ENCODE data around the gene KIAA0319L.

The KIAA0319L gene

DNA sequence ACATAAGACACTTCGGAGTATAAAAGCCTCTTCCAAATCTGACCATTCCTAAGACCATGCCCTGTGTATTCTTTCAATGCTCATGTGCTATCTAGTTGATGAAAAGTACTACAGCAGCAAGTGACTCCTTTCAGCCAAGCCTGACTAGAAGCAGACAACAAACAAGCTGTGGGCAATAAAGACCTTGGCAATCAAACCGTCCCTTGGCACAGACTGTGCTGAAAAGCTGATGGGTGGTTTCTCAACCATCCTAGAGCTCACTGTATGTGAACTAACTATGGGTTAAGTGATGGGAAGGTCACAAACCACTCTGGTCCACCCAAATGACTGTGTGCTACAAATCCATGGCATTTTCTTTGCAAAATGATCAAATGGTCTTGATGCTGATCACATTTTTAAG is 94.0 kb downstream of the KIAA0319L start:
- DNase-seq (ENCODE audit: low spot score) = no peak
- in situ Hi-C loops (cut with MboI; ENCODE audit: low pct_unique_long_range_greater_than_20kb, low sequenced_read_pairs, unreplicated experiment) = no loop called here
- TF ChIP-seq, protein P1, sequence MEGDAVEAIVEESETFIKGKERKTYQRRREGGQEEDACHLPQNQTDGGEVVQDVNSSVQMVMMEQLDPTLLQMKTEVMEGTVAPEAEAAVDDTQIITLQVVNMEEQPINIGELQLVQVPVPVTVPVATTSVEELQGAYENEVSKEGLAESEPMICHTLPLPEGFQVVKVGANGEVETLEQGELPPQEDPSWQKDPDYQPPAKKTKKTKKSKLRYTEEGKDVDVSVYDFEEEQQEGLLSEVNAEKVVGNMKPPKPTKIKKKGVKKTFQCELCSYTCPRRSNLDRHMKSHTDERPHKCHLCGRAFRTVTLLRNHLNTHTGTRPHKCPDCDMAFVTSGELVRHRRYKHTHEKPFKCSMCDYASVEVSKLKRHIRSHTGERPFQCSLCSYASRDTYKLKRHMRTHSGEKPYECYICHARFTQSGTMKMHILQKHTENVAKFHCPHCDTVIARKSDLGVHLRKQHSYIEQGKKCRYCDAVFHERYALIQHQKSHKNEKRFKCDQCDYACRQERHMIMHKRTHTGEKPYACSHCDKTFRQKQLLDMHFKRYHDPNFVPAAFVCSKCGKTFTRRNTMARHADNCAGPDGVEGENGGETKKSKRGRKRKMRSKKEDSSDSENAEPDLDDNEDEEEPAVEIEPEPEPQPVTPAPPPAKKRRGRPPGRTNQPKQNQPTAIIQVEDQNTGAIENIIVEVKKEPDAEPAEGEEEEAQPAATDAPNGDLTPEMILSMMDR (IDR thresholded peaks at IDR 0.05; ENCODE audit: extremely low read depth, insufficient read depth, missing control alignments) = no peak

DNA sequence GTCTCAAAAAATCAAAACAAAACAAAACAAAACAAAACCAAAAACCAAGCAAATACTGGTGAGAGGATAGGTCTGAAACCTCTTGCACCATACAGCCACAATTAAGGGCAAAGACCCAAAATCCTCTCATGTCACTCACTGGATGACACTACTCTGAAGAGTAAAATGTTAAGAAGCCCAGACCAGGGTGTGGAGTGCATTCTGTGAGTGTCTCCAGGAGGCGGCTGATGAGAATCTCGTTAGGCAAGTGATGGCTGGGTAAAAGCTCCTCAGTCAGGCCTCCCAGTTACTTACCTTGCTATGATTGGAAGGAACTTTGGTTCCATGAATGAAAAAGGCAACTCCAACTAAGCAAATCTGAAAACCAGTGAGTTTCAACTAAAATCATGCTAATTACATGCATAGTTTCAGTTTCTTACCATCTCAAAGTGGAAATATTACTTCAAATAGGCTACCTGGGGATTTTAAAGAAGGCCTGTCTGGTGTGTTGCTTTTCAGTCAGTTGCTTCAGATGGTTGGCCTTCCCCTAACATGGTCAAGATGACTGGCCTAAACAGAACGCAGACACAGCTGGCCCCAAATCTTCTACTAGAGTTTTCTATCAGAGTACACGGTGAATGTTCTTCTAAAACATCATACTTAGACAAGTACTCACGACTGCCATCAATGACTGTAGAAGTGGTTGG is 95.1 kb downstream of the KIAA0319L start:
- in situ Hi-C loops (cut with MboI; ENCODE audit: low pct_unique_long_range_greater_than_20kb, low sequenced_read_pairs, unreplicated experiment) = no loop called here
- DNase-seq (ENCODE audit: low spot score) = peak; percentile 57
- TF ChIP-seq, protein P1 (IDR thresholded peaks at IDR 0.05; ENCODE audit: extremely low read depth, insufficient read depth, missing control alignments) = no peak

DNA sequence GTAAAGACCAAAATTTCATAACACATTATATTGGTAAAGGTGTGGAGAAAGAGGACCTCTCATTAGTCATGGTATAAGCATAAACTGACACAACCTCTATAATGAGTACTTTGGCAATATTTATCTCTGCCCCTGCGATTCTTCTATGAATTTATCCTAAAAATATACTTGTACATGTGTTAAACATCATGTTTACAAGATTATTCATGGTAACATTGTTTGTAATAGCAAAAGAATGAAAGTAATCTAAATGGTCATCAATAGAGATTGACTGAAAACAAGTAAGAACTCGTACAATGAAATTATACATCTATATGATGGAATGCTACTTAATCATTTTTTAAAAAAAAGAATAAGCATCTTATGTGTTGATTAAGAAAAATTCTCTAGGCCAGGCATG is 96.4 kb downstream of the KIAA0319L start:
- no peak for DNase-seq (ENCODE audit: low spot score)
- in situ Hi-C loops (cut with MboI; ENCODE audit: low pct_unique_long_range_greater_than_20kb, low sequenced_read_pairs, unreplicated experiment) = no loop called here

DNA sequence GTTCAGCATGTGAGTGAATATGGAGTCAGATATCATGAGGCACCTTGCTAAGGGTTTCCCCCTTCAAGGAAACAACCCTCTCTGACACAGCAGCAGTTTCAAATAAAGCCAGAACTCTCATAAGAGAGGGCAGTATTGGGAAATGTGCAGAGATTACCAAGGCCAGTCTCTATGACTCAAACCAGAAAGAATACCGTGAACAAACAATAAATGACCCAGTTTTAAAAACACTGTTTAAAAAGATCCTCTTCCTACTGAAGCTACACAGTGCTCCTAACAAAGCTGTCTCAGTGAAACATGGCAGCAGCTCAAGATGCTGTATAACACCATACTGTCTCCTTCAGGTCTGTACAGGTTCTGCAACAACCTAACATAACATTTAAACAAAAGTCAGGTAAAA is 102.6 kb downstream of the KIAA0319L start:
- in situ Hi-C loops (cut with MboI; ENCODE audit: low pct_unique_long_range_greater_than_20kb, low sequenced_read_pairs, unreplicated experiment) = loop anchor here (10.0 kb wide), 1 partner anchor 270 kb away; no protein-coding TSS in a partner anchor
- DNase-seq (ENCODE audit: low spot score) = no peak
- TF ChIP-seq, protein P1 (IDR thresholded peaks at IDR 0.05; ENCODE audit: extremely low read depth, insufficient read depth, missing control alignments) = peak; percentile 15

More for the DNA sequence above, 96.4 kb downstream of the KIAA0319L start:
- TF ChIP-seq, protein P1 (IDR thresholded peaks at IDR 0.05; ENCODE audit: extremely low read depth, insufficient read depth, missing control alignments) = no peak

DNA sequence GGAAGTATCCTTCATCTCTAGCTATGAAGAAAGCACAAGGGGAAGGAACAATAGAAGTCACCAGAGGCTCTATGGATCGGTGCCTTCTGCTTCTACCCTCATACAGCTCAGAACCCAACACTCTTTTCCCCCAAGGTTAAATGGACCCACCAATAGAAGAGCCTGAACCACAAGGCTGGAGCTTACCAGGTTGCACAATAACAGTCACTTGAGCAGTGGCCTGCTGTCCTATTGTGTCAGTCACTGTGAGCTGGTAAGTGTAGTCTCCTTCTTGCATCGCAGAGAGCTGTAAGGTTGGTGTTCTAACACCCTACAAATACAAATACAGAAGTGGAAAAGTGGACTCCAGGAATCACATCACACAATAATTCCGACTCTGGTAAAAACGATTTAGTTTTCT is 103.0 kb downstream of the KIAA0319L start:
- TF ChIP-seq, protein P1 (IDR thresholded peaks at IDR 0.05; ENCODE audit: extremely low read depth, insufficient read depth, missing control alignments) = no peak
- in situ Hi-C loops (cut with MboI; ENCODE audit: low pct_unique_long_range_greater_than_20kb, low sequenced_read_pairs, unreplicated experiment) = loop anchor here (10.0 kb wide), 1 partner anchor 271 kb away; no protein-coding TSS in a partner anchor
- no peak for DNase-seq (ENCODE audit: low spot score)

DNA sequence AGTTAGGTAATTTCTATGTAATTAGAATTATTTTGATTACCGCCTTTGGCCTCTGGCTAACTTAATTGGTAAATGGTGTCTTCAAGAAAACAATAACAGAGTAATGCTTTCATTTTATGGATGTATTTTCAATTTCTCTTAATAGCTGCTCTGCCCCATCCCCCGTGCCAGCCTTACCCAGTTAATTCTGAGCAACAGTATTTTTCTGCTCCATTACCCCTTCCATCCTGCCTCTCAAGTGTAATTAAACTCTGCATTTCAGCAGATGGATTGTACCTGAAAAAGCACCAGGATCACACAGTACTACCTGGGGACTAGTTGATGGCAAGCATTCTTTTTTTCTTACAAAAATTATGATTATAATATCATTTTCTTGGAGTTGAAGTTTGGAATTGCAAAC is 104.2 kb downstream of the KIAA0319L start:
- TF ChIP-seq, protein P1 (IDR thresholded peaks at IDR 0.05; ENCODE audit: extremely low read depth, insufficient read depth, missing control alignments) = no peak
- DNase-seq (ENCODE audit: low spot score) = no peak
- in situ Hi-C loops (cut with MboI; ENCODE audit: low pct_unique_long_range_greater_than_20kb, low sequenced_read_pairs, unreplicated experiment) = loop anchor here (10.0 kb wide), 1 partner anchor 272 kb away; no protein-coding TSS in a partner anchor

Measured in GM13977 (cell line).